GM13977 (cell line): ENCODE measurements around the gene RPS16.

ENCODE experiments used
- DNase-seq: peaks from one replicate; pipeline ENCODE4 v3.0.0; 2012; ENCODE audit warnings: low spot score
- CTCF ChIP-seq: IDR thresholded peaks from 2 replicates; pipeline ENCODE4 v1.5.1; 2012; ENCODE audit warnings: mild to moderate bottlenecking, control low read depth; ENCODE audit not compliant: insufficient read depth; ENCODE audit errors: extremely low read depth, missing control alignments
- in situ Hi-C: fragments of 300-500 bp; cut with MboI; formaldehyde crosslinking; loops from one replicate; pipeline ENCODE4 v1.12.0; 2022; ENCODE audit warnings: low sequenced_read_pairs, low pct_unique_long_range_greater_than_20kb, mixed read lengths, inconsistent platforms; ENCODE audit not compliant: unreplicated experiment

The RPS16 gene

GRCh38 chr19:39413272-39413910 is 22.4 kb downstream of the RPS16 start:
- in situ Hi-C loops: no loop called here
- peak; percentile 73 for DNase-seq
- TF ChIP-seq CTCF: no peak

DNA sequence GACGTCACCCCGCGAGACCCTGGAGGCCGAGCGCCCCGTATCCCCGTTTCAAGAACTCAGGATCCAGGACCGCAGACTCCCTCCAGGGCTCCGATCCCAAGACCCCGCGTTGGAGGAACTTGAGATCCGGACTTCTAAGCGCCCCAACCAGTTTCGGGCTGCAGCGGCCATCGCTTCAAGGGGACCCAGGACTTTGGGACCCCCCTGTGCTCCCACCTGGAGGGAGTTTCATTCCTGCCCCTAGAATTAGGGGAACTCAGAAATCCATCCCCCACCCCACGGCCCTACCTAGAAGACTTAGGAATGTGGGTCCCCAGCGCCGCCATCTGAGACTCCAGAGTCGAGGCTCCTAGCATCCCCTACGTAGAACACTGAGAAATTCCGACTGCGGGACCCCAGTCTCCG is 22.9 kb downstream of the RPS16 start:
- in situ Hi-C loops: no loop called here
- DNase-seq: no peak
- TF ChIP-seq CTCF: no peak

- in situ Hi-C loops: no loop called here
- peak; percentile 99 for DNase-seq
Observed at GRCh38 chr19:39412100-39412866, 23.5 kb downstream of the RPS16 start, which contains the start of gene PLEKHG2. PLEKHG2 (plus strand) TSS chr19:39412669; CDS start chr19:39414087, 1,418 bp downstream.

GRCh38 chr19:39411832-39412099 is 24.0 kb downstream of the RPS16 start:
- in situ Hi-C loops: no loop called here
- peak; percentile 81 for TF ChIP-seq CTCF
- DNase-seq: peak; percentile 83

More at GRCh38 chr19:39412100-39412866, 23.5 kb downstream of the RPS16 start, which contains the start of gene PLEKHG2:
- peak; percentile 86 for TF ChIP-seq CTCF

- TF ChIP-seq CTCF: no peak
- no peak for DNase-seq
- in situ Hi-C loops: no loop called here
Observed at GRCh38 chr19:39411081-39411831, 24.5 kb downstream of the RPS16 start.

- in situ Hi-C loops: no loop called here
- DNase-seq: no peak
- no peak for TF ChIP-seq CTCF
Observed at GRCh38 chr19:39410831-39411080, 25.0 kb downstream of the RPS16 start.
